Activated T-helper 1 cell treated with anti-CD3 and anti-CD28 coated beads, Interleukin-12 subunit alpha, Interleukin-12 subunit beta, Interleukin-2, Interleukin-4 antibody, amounts not matched to agents 30 ng/mL and 10 ng/mL and 1 ng/mL, durations not matched to agents 14 hours and 24 hours and 36 hours (primary cell): ENCODE results near the gene UBTF. TPM values are rescaled to one million over a fixed set of nuclear protein-coding genes. Genes with fewer than 3 reads are reported as not detected.

Source experiments
- DNase-seq: peaks from one replicate; pipeline ENCODE4 v3.0.0; 2021; ENCODE audit warnings: low spot score
- H3K27ac Mint-ChIP-seq: one replicate; pipeline ENCODE4 v1.8.0; 2021; ENCODE audit warnings: mild to moderate bottlenecking, mixed read lengths
- H3K27me3 Mint-ChIP-seq: one replicate; pipeline ENCODE4 v1.8.0; 2022; ENCODE audit warnings: mild to moderate bottlenecking, moderate library complexity, mixed read lengths; ENCODE audit not compliant: insufficient read depth
- H3K36me3 Mint-ChIP-seq: one replicate; pipeline ENCODE4 v1.8.0; 2021; ENCODE audit warnings: low read depth, mixed read lengths
- H3K4me1 Mint-ChIP-seq: one replicate; pipeline ENCODE4 v1.8.0; 2021; ENCODE audit warnings: low read depth, mixed read lengths
- H3K4me3 Mint-ChIP-seq: one replicate; pipeline ENCODE4 v1.8.0; 2021; ENCODE audit warnings: mild to moderate bottlenecking, moderate library complexity, mixed read lengths
- H3K9me3 Mint-ChIP-seq: one replicate; pipeline ENCODE4 v1.8.0; 2021; ENCODE audit warnings: mixed read lengths
- intact Hi-C: fragments of 100-400 bp; cut with micrococcal nuclease; formaldehyde crosslinking; loops from one replicate; pipeline ENCODE4 v1.15.1; 2024
- total RNA-seq: library from RNA; stranded (reverse); gene quantifications from 2 replicates; pipeline ENCODE4 v1.2.3, GENCODE V29; 2022

UBTF gene
- total RNA-seq, 1 donor from 2014 or later: 215 TPM

GRCh38 chr17:44206825-44207155 lies 12.7 kb downstream of the UBTF start:
- Mint-ChIP-seq H3K36me3 (peaks cover 42% of the 10 kb centered on the region), H3K27me3 (no peaks in the 10 kb centered on the region), H3K27ac (no peak overlapping the region), H3K4me1 (peaks cover 47% of the 10 kb centered on the region), H3K4me3 (no peak overlapping the region), H3K9me3 (no peaks in the 10 kb centered on the region)
- no peak for DNase-seq
- intact Hi-C loops: no loop called here

- intact Hi-C loops: no loop called here
- no peak for DNase-seq
- peaks cover 46% of the 10 kb centered on the region for H3K4me1 Mint-ChIP-seq
- H3K36me3 Mint-ChIP-seq: peaks cover 36% of the 10 kb centered on the region
- no peaks in the 10 kb centered on the region for H3K9me3 Mint-ChIP-seq
- no peaks in the 10 kb centered on the region for H3K27me3 Mint-ChIP-seq
- H3K27ac Mint-ChIP-seq: peak overlapping the region; percentile 6
- no peak overlapping the region for H3K4me3 Mint-ChIP-seq
These were observed 13.3 kb downstream of the UBTF start for GRCh38 chr17:44205962-44206824.

- no peaks in the 10 kb centered on the region for H3K9me3 Mint-ChIP-seq
- H3K27ac Mint-ChIP-seq: peak overlapping the region; percentile 36
These were observed 15.0 kb downstream of the UBTF start for GRCh38 chr17:44204441-44204882.

GRCh38 chr17:44203731-44204440 lies 15.6 kb downstream of the UBTF start:
- H3K4me1 Mint-ChIP-seq: peaks cover 45% of the 10 kb centered on the region
- peaks cover 24% of the 10 kb centered on the region for H3K36me3 Mint-ChIP-seq
- peak overlapping the region; percentile 33 for H3K27ac Mint-ChIP-seq
- peak; percentile 44 for DNase-seq
- intact Hi-C loops: no loop called here
- H3K27me3 Mint-ChIP-seq: no peaks in the 10 kb centered on the region
- H3K4me3 Mint-ChIP-seq: no peak overlapping the region
- H3K9me3 Mint-ChIP-seq: no peaks in the 10 kb centered on the region

More at GRCh38 chr17:44204441-44204882, 15.0 kb downstream of the UBTF start:
- H3K27me3 Mint-ChIP-seq: no peaks in the 10 kb centered on the region
- intact Hi-C loops: no loop called here
- peaks cover 46% of the 10 kb centered on the region for H3K4me1 Mint-ChIP-seq
- DNase-seq: no peak
- no peak overlapping the region for H3K4me3 Mint-ChIP-seq
- H3K36me3 Mint-ChIP-seq: peaks cover 27% of the 10 kb centered on the region

GRCh38 chr17:44202756-44203155 lies 16.7 kb downstream of the UBTF start:
- Mint-ChIP-seq H3K9me3 (no peaks in the 10 kb centered on the region), H3K27ac (peak overlapping the region; percentile 59), H3K36me3 (peaks cover 20% of the 10 kb centered on the region), H3K27me3 (no peaks in the 10 kb centered on the region), H3K4me1 (peaks cover 44% of the 10 kb centered on the region), H3K4me3 (peak overlapping the region; percentile 32)
- DNase-seq: no peak
- intact Hi-C loops: no loop called here

GRCh38 chr17:44200478-44201155 lies 18.9 kb downstream of the UBTF start:
- no peak for DNase-seq
- intact Hi-C loops: loop anchor here (1.0 kb wide), 5 partner anchors 10 to 194 kb away; partner anchors contain the start of genes SLC25A39 and TMUB2
- Mint-ChIP-seq H3K27me3 (no peaks in the 10 kb centered on the region), H3K4me1 (peaks cover 48% of the 10 kb centered on the region), H3K27ac (peak overlapping the region; percentile 90), H3K9me3 (no peaks in the 10 kb centered on the region), H3K36me3 (peaks cover 24% of the 10 kb centered on the region), H3K4me3 (peak overlapping the region; percentile 94)

GRCh38 chr17:44199553-44200477 lies 19.7 kb downstream of the UBTF start, which contains the start of gene ATXN7L3:
Gene ATXN7L3 (minus strand): TSS chr17:44199884. CDS start chr17:44198070, 1,814 bp downstream.
- peak within 1 kb of the TSS; percentile 90 for H3K27ac Mint-ChIP-seq
- intact Hi-C loops: loop anchor here (1.0 kb wide), 5 partner anchors 10 to 194 kb away; partner anchors contain the start of genes SLC25A39 and TMUB2
- peaks cover 26% of the 10 kb centered on the region for H3K36me3 Mint-ChIP-seq
- no peaks in the 10 kb centered on the region for H3K27me3 Mint-ChIP-seq
- no peaks in the 10 kb centered on the region for H3K9me3 Mint-ChIP-seq
- H3K4me1 Mint-ChIP-seq: peaks cover 48% of the 10 kb centered on the region
- peak; percentile 97 for DNase-seq
- peak within 1 kb of the TSS; percentile 94 for H3K4me3 Mint-ChIP-seq

GRCh38 chr17:44198721-44199552 lies 20.5 kb downstream of the UBTF start:
- intact Hi-C loops: no loop called here
- DNase-seq: peak; percentile 63
- Mint-ChIP-seq H3K4me3 (peak overlapping the region; percentile 88), H3K9me3 (no peaks in the 10 kb centered on the region), H3K27me3 (no peaks in the 10 kb centered on the region), H3K27ac (peak overlapping the region; percentile 84), H3K4me1 (peaks cover 39% of the 10 kb centered on the region), H3K36me3 (peaks cover 26% of the 10 kb centered on the region)

GRCh38 chr17:44197980-44198720 lies 21.3 kb downstream of the UBTF start:
- no peaks in the 10 kb centered on the region for H3K27me3 Mint-ChIP-seq
- DNase-seq: peak; percentile 55
- H3K36me3 Mint-ChIP-seq: peaks cover 29% of the 10 kb centered on the region
- peak overlapping the region; percentile 88 for H3K4me3 Mint-ChIP-seq
- intact Hi-C loops: no loop called here
- H3K27ac Mint-ChIP-seq: peak overlapping the region; percentile 84
- no peaks in the 10 kb centered on the region for H3K9me3 Mint-ChIP-seq
- H3K4me1 Mint-ChIP-seq: peaks cover 31% of the 10 kb centered on the region

- H3K4me1 Mint-ChIP-seq: peaks cover 23% of the 10 kb centered on the region
- H3K27me3 Mint-ChIP-seq: no peaks in the 10 kb centered on the region
- no peak for DNase-seq
- no peak overlapping the region for H3K4me3 Mint-ChIP-seq
- intact Hi-C loops: no loop called here
- H3K9me3 Mint-ChIP-seq: no peaks in the 10 kb centered on the region
- peaks cover 34% of the 10 kb centered on the region for H3K36me3 Mint-ChIP-seq
- H3K27ac Mint-ChIP-seq: peak overlapping the region; percentile 84
These were observed 22.4 kb downstream of the UBTF start for GRCh38 chr17:44197107-44197506.
